Nephron progenitor cell (in vitro differentiated cells): Measurements from ENCODE around the gene ATF5.
"Not testable (repeated sequence)": the region's sequence is repeated elsewhere in the genome, so short reads cannot be mapped to it uniquely, and the experiment has no call there.

ENCODE experiments used
- DNase-seq: peaks from one replicate; pipeline ENCODE4 v3.0.0; 2021
- H3K27ac Mint-ChIP-seq: 2 replicates; pipeline ENCODE4 v1.8.0; 2021; ENCODE audit warnings: mild to moderate bottlenecking, moderate library complexity, mixed read lengths
- H3K27me3 Mint-ChIP-seq: 2 replicates; pipeline ENCODE4 v1.8.0; 2021; ENCODE audit warnings: mild to moderate bottlenecking, low read depth, mixed read lengths; ENCODE audit not compliant: poor library complexity
- H3K36me3 Mint-ChIP-seq: 2 replicates; pipeline ENCODE4 v1.8.0; 2021; ENCODE audit warnings: low read depth, mixed read lengths
- H3K4me1 Mint-ChIP-seq: 2 replicates; pipeline ENCODE4 v1.8.0; 2021; ENCODE audit warnings: mixed read lengths
- H3K4me3 Mint-ChIP-seq: 2 replicates; pipeline ENCODE4 v1.8.0; 2021; ENCODE audit warnings: mild to moderate bottlenecking, moderate library complexity, mixed read lengths
- H3K9me3 Mint-ChIP-seq: 2 replicates; pipeline ENCODE4 v1.8.0; 2021; ENCODE audit warnings: mild to moderate bottlenecking, moderate library complexity, mixed read lengths
- TF ChIP-seq, protein P1 (sequence below): fragments of 200-600 bp; sonication (generic); IDR thresholded peaks from 2 replicates; pipeline ENCODE4 v1.5.0; 2021; ENCODE audit warnings: antibody characterized with exemption

ATF5 gene

DNA sequence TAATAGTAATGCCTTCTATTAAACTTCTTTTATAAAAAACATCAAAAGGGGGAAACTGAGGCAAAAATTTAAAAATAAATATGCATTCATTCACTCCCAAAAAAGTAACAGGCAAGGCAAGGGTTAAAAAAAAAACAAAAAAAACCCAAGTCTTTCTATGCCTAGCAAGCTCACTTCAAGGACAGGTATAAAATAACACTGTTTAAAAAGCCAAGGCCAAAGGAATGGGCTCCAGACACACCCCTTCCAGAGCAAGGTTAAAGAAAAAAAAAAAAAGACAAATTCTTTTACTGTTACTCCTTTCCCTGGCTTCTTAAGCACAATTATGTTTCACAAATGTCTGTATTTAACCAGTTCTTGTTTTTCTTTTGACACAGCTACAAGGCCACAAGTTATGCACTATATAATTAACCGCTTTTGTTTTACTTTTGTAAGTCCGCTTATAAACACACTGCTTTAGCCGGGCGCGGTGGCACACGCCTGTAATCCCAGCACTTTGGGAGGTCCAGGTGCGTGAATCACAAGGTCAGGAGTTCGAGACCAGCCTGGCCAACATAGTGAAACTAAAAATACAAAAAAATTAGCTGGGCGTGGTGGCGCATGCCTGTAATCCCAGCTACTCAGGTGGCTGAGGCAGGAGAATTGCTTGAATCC is 28.4 kb downstream of the ATF5 start:
- DNase-seq = no peak
- no peak overlapping the region for H3K27ac Mint-ChIP-seq
- H3K27me3 Mint-ChIP-seq = peaks cover 14% of the 10 kb centered on the region
- no peaks in the 10 kb centered on the region for H3K9me3 Mint-ChIP-seq
- H3K4me3 Mint-ChIP-seq = no peak overlapping the region
- TF ChIP-seq, protein P1, sequence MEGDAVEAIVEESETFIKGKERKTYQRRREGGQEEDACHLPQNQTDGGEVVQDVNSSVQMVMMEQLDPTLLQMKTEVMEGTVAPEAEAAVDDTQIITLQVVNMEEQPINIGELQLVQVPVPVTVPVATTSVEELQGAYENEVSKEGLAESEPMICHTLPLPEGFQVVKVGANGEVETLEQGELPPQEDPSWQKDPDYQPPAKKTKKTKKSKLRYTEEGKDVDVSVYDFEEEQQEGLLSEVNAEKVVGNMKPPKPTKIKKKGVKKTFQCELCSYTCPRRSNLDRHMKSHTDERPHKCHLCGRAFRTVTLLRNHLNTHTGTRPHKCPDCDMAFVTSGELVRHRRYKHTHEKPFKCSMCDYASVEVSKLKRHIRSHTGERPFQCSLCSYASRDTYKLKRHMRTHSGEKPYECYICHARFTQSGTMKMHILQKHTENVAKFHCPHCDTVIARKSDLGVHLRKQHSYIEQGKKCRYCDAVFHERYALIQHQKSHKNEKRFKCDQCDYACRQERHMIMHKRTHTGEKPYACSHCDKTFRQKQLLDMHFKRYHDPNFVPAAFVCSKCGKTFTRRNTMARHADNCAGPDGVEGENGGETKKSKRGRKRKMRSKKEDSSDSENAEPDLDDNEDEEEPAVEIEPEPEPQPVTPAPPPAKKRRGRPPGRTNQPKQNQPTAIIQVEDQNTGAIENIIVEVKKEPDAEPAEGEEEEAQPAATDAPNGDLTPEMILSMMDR = no peak
- H3K4me1 Mint-ChIP-seq = peaks cover 47% of the 10 kb centered on the region
- H3K36me3 Mint-ChIP-seq = no peaks in the 10 kb centered on the region

DNA sequence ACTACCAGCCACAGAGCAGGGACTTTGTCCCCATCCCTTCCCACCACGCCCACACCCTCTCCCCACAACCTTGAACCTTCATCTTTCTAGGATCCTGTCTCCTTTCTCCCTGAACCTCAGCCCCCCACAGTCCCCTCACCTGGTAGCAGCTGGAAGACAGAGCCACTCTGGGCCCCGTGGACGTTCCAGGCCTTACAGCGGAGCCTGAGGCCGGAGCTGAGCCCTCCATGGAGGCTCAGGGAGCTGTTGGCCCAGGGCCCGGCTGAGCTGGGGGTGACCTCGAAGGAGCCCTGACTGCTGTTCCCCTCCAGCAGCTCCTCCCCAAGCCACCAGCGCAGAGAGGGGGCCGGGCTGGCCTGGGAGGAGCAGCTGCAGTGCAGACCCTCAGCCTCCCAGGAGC is 29.1 kb downstream of the ATF5 start:
- H3K9me3 Mint-ChIP-seq, H3K4me3 Mint-ChIP-seq, H3K36me3 Mint-ChIP-seq, H3K27ac Mint-ChIP-seq, DNase-seq: not testable (repeated sequence)
- Mint-ChIP-seq H3K4me1 (peaks cover 39% of the 10 kb centered on the region), H3K27me3 (peaks cover 15% of the 10 kb centered on the region)

DNA sequence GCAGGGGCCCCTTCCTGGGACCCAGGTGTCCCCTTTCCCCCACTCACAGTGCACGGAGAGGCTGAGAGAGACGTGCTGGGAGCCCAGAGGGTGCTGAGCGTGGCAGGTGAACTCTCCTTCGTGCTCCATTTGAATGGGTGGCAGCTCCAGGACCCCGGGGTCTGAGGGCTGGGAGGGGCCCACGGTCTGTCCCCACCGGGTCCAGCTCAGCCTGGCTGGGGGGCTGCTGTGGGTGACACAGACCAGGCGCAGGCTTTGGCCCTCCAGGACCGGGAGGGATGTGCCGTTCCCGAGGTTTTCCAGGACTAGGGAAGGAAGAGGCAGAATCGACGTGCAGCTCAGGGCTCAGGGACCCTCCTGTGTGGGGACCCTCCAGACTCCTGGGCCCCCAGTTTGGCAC is 29.6 kb downstream of the ATF5 start:
- Mint-ChIP-seq H3K27me3 (peaks cover 14% of the 10 kb centered on the region), H3K4me1 (peaks cover 35% of the 10 kb centered on the region)
- H3K36me3 Mint-ChIP-seq, DNase-seq, H3K27ac Mint-ChIP-seq, H3K4me3 Mint-ChIP-seq, H3K9me3 Mint-ChIP-seq: not testable (repeated sequence)

DNA sequence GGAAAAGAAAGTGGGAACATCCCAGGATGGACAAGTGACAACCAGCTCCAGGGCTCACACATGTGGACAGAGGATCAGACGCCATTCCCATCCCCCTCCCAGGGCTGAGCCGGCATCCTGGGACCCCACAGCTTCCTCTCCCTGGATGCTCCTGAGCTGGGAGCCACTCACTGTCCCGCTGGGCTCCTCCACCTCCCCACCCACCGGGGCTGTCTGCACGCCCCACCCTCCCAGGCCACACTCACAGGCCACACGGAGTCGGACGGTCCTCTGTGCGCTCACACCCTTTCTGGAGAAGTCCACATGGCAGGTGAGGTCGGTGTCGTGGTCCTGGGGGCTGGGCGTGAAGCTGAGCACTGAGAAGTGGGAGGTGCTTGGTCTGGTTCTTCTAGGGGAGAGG is 30.9 kb downstream of the ATF5 start:
- H3K4me3 Mint-ChIP-seq, H3K36me3 Mint-ChIP-seq, DNase-seq, H3K27ac Mint-ChIP-seq: not testable (repeated sequence)
- H3K4me1 Mint-ChIP-seq = peaks cover 22% of the 10 kb centered on the region
- H3K9me3 Mint-ChIP-seq = peaks cover 10% of the 10 kb centered on the region
- H3K27me3 Mint-ChIP-seq = peaks cover 14% of the 10 kb centered on the region

DNA sequence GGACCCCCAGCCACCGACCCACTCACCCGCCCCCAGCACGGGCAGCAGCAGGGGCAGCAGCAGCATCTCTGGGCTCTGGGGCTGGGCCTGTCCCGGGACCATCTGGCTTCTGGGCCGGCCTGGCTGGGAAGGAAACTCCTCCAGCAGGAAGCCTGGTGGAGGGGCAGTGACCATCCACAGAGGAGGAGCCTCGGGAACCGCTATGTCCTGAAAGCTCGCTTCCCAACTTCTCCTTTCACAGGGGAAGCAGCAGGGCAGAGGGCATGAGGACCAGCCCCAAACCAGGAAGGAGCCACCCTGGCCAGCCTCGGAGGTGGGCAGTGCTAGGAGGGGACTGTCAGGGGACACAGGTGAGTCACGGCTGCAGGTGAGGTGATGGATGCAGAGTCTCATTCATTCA is 32.0 kb downstream of the ATF5 start, which contains the start of gene SIGLEC11:
Gene SIGLEC11 (minus strand): TSS at position 193 of the 400 bp plus-strand sequence. CDS start 91 bp downstream, at position 102.
- H3K4me3 Mint-ChIP-seq, DNase-seq, H3K36me3 Mint-ChIP-seq, H3K27ac Mint-ChIP-seq: not testable (repeated sequence)
- H3K4me1 Mint-ChIP-seq = peaks cover 13% of the 10 kb centered on the region
- peaks cover 17% of the 10 kb centered on the region for H3K27me3 Mint-ChIP-seq
- peaks cover 14% of the 10 kb centered on the region for H3K9me3 Mint-ChIP-seq

DNA sequence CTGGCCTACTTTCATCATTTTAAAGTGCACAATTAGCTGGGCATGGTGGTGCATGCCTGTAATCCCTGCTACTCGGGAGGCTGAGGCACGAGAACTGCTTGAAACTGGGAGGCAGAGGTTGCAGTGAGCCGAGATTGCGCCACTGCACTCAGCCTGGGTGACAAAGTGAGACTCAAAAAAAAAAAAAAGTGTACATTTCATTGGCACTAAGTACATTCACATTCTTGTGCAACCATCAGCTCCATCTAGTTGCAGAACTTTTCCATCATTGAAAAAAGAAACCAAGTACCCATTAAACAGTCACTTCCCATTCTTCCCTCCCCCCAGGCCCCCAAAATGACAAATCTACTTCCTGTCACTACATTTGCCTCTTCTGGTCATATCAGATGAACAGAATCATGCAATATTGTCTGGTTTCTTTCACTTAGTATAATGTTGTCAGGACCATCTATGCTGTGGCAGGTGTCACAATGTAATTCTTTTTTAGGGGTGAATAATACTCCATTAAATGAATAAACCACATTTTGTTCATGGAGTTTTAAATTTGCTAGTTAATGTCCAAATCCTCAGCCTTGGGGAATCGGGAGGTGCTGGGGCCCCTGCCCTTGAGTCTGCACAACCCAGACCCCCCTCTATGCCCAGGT is 39.4 kb downstream of the ATF5 start:
- Mint-ChIP-seq H3K36me3 (no peaks in the 10 kb centered on the region), H3K9me3 (peaks cover 14% of the 10 kb centered on the region), H3K4me3 (no peak overlapping the region), H3K4me1 (no peaks in the 10 kb centered on the region), H3K27me3 (peaks cover 20% of the 10 kb centered on the region), H3K27ac (no peak overlapping the region)
- TF ChIP-seq, protein P1 = no peak
- no peak for DNase-seq

DNA sequence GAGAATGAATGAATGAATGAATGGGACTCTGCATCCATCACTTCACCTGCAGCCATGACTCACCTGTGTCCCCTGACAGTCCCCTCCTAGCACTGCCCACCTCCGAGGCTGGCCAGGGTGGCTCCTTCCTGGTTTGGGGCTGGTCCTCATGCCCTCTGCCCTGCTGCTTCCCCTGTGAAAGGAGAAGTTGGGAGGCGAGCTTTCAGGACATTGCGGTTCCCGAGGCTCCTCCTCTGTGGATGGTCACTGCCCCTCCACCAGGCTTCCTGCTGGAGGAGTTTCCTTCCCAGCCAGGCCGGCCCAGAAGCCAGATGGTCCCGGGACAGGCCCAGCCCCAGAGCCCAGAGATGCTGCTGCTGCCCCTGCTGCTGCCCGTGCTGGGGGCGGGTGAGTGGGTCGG is 40.4 kb downstream of the ATF5 start:
- not testable (repeated sequence) for H3K4me3 Mint-ChIP-seq, H3K36me3 Mint-ChIP-seq, H3K4me1 Mint-ChIP-seq, H3K27ac Mint-ChIP-seq, DNase-seq
- H3K9me3 Mint-ChIP-seq = peaks cover 12% of the 10 kb centered on the region
- peaks cover 21% of the 10 kb centered on the region for H3K27me3 Mint-ChIP-seq

DNA sequence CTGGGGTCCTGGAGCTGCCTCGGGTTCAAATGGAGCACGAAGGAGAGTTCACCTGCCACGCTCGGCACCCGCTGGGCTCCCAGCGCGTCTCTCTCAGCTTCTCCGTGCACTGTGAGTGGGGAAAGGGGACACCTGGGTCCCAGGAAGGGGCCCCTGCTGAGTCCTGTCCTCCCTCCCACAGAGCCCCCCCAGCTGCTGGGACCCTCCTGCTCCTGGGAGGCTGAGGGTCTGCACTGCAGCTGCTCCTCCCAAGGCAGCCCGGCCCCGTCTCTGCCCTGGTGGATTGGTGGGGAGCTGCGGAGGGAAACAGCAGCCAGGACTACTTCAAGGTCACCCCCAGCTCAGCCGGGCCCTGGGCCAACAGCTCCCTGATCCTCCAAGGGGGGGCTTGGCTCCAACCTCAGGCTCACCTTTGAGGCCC is 43.0 kb downstream of the ATF5 start:
- TF ChIP-seq, protein P1 = no peak
- Mint-ChIP-seq H3K27me3 (peaks cover 10% of the 10 kb centered on the region), H3K4me1 (peaks cover 7% of the 10 kb centered on the region), H3K27ac (no peak overlapping the region), H3K4me3 (no peak overlapping the region), H3K9me3 (no peaks in the 10 kb centered on the region), H3K36me3 (peaks cover 7% of the 10 kb centered on the region)
- no peak for DNase-seq
